NCI-H187 treated with DMSO at 0.1 percent for 48 hours (cell line): Measurements from ENCODE around the gene ZNF319.
A peak's percentile ranks its signal among the peaks of the same experiment; 100 is the strongest.

ENCODE experiments used
- DNase-seq: peaks from one replicate; lab custom pipeline; 2025; lab: John Stamatoyannopoulos, UW

The ZNF319 gene

GRCh38 chr16:58036943-58037342, 36.5 kb upstream of the ZNF319 start:
- DNase-seq = no peak

DNA sequence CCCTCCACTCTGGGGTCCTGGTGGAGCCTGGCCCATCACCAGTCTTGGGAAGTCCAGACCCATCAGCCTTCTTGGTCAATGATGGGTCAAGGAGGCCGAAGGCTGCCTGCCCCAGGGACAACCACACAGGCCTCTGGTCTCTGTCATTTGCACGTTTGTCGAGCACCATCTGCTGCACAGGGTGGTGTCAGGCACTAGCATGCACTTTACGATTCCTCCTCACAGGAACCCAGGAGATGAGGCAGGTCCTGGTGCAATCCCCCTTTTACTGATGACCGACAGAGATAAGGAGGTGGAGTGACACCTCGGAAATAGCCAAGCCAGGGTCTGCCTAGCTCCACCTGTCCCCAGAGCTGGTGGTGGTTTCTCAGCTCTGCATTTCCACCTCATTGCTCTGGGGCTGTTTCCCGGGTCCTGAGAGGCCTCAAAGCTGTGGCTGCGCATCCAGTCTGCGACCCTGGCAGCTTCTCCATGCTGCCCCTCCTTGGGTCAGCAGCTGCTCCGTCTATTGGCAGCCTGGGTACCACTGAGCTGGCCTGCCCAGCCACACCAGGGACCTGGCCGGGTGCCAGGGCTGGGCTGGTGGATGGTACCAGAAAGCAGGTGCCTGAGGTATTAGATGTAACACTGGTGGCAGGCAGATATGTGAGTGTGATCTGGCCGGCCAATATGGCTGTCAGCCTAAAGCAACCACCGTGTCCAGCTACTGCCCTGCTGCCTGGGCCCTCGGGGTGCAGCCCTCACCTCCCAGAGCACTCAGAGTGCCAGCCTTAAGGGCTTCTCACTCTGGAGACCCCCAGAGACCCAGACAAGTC, 35.1 kb upstream of the ZNF319 start:
- DNase-seq = no peak

- DNase-seq = no peak
Measured at GRCh38 chr16:58034774-58035173, 34.3 kb upstream of the ZNF319 start.

DNA sequence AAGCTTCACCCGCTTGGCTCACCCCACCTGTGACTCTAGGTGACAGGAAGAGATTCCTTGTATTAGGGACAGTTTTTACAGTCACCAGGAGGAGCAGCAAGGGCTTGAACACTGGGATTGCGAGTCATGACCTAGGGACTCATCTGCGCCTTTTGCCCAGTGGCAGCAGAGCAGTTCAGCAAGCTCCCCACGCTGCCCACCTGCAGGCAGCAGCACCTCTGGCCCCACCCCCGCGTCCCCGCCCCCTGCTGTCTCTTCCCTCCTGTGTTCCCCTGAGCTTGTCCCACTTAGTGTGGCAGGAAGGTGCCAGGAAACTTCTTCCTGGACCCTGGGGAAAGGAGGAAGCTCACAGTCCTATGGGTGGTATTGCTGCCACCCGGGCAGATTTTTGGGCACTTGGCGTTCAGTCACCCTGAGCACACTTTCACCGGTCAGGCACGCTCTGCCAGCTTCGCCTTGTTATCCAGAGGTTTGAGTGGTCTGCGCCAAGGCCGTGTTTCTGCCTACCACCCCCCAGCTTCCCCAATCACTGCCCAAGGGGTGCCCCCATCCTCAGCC, 33.7 kb upstream of the ZNF319 start:
- DNase-seq = no peak

DNA sequence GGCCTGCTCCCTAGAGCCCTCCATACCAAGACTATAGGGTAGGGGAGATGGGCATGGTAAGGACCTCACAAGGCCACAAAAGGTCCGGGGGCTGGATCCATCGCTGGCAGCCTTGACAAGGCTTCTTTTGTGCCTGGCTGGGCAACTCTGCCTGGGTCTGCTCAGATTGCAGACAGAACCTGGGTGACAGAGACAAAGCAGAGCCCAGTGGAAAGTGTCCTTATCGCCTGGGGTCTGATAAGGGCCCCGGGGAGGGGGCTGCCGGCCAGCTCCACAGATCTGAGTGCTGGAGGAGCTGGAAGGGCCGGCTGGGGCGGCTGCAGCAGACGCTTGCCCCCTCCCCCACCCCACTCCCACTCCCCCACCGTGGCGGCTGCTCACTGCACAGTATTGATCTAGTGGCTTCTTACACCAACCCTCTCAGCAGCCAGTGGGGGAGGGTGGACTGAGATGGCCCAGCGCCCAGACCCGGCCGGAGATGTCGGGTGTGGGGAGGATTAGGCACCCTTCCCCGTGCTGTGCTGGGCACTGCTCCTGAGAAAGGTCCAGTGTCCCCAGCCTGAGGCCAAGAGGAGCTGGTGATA, 32.3 kb upstream of the ZNF319 start:
- no peak for DNase-seq

- no peak for DNase-seq
Measured at GRCh38 chr16:58031016-58031800, 30.7 kb upstream of the ZNF319 start.

DNA sequence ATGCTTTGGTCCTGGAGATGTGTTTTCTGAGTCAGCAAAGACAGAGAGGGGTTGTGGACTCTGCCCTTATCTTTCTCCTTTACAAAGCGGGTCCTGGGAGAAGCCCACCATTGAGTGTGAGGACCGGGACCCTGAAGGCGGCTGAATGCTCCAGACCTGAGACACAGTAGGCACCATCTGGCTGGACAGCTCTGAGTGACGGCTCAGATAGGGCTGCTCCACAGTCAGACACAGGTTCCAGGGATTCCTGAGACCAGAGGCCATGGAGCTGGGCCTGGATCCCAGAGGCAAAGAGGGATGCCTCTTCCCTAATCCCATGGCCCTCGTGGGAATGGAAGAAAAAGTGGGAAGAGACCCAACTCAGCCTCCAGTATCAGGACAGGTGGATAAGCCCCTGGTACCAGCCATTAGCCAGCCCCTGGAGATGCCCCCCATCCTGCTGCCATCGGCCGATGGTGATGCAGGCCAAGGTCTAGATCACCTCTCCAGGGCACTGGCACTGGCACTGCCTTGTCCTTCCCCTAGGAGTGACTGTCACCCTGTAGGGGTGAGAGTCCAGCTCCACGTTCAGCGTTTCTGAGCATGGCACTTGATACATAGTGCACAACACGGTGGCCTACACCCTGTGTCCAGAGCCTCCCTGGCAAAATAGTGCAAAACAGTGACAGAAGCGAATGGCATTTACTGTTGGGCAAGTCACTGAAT, 29.8 kb upstream of the ZNF319 start:
- no peak for DNase-seq

DNA sequence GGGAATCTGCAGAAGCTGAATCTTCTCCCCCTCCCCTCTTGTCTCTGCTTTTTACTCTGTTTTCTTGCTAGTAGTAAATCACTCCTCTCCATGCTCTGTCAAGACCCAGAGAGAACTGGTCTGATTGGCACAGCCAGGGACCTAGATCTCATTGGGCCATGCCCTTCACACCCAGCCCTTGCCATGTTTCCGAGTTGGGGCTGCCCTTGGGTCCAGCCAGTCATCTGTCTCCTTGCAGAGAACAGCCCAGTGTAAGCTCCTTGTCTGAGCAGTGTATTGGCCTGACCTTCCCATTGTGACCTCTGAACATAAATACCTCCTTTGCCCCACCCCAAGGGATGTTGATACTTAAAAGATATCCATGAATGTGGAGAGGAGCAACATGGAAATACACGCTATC, 28.9 kb upstream of the ZNF319 start:
- no peak for DNase-seq

DNA sequence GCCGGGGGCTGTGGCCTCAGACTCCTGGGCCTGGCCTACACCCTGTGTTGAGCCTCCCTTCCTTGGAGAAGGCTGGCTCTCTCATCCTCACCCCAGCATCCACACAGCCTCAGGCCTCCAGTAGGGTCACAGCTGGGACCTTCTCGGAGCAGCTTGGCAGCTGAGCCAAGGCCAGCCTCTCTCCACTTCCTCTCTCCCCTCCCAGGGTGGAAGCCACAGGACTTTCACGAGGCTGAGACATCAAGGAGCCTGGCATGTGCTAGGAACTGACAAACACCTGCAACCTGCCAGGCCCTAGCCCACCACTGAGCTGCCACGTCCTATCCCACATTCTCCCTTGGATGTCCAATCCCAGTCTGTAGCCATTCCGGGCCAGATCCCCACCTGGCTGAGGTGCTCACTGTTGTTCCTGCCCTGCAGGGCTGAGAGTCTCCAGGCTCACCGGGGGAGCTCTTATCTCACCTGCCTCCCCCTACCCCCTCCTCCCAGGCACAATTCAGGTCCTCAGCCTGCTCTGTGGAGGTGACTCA, 28.1 kb upstream of the ZNF319 start:
- no peak for DNase-seq

DNA sequence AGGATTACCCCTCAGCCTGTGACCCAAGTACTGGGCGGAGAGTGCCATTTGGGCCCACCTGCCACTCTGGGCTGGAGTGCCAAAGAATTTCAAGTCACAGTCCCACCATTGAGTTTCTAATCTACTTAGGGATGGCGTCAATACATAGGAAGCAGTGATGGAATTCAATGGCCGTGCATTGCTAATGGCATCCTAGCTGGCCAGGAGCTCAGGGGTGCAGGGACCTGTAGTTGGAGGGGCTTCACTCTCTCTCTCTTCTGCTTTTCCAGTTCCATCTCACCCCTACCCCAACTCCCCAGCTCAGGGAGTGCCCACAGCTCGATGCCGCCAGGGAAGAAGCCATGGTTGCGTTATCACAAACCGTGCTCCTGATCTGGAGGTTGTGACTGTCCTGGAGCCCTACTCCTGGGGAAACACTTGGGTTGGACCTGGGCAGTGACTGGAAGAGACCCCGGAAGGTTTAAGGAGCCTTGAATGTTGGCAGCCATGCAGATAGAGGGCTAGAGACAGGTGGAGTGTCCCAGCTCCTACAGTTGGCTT, 27.5 kb upstream of the ZNF319 start:
- DNase-seq = no peak

- no peak for DNase-seq
Measured at GRCh38 chr16:58027161-58027915, 26.9 kb upstream of the ZNF319 start.

DNA sequence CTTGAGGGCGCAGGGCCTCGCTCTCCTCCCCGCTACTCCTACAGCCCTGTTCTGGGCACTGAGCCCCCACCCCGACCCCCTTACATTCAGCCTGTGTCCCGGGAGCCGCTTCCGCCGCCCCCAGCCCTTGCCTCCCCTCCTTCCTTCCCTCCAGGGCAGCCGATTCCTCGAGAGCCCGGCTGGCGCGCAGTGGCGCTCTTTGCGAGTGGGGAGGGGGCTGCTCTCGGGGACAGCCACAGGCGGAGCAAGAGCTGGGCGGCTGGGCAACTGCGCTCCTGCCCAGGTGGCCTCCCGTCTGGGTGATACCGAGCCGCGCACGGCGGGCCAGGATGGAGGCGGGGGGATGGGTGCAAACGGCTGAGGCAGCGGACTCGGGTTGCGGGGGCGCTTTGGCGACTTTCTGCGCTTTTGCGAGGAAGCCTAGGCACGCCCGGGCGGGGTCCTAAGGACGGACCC, 26.3 kb upstream of the ZNF319 start:
- DNase-seq = no peak

GRCh38 chr16:58026139-58026704, 25.8 kb upstream of the ZNF319 start:
- DNase-seq = no peak

DNA sequence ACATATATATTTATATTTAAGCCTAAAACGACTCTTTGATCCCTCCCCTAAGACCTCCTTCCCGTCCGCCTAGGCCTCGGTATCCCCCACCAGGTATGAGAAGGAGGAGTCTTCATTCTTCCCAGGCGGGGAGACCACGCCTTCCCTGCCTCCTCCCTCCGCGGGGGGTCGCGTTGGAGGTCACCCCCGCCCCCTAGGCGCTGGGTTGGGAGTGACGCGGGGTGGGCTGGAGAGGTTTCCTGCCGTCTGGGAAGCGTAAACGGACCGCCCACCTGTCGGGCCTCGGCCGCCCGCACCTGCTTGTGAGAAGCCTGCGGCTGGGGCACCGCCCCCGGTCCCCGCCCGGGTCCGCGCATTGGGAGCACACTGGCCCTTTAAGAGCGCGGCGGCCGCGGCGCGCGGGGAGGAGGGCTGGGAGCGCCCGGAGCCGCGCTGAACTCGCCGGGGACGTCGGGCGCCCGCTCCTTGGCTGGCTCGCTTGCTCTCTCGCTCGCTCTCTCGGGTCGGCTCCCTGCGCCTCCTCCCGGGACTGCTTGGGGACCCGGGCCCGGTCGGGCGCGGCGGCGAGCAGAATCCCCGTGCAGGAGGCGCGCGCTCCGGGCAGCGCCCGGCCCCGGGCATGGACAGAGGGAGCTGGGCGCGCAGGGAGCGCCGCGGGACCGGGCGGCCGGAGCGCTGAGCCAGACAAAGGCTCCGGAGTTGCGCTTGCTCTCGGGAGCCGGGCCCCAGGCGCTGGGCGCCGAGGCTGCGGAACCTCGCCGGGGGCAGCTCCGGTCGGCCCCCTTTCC, 25.1 kb upstream of the ZNF319 start, which contains the start of gene MMP15:
Gene MMP15, plus strand, starts transcription at position 404 of the 788 bp plus-strand sequence. CDS start 597 bp downstream, outside the sequence.
- peak; percentile 16 for DNase-seq

- DNase-seq = no peak
Measured at GRCh38 chr16:58024486-58025350, 24.2 kb upstream of the ZNF319 start.

DNA sequence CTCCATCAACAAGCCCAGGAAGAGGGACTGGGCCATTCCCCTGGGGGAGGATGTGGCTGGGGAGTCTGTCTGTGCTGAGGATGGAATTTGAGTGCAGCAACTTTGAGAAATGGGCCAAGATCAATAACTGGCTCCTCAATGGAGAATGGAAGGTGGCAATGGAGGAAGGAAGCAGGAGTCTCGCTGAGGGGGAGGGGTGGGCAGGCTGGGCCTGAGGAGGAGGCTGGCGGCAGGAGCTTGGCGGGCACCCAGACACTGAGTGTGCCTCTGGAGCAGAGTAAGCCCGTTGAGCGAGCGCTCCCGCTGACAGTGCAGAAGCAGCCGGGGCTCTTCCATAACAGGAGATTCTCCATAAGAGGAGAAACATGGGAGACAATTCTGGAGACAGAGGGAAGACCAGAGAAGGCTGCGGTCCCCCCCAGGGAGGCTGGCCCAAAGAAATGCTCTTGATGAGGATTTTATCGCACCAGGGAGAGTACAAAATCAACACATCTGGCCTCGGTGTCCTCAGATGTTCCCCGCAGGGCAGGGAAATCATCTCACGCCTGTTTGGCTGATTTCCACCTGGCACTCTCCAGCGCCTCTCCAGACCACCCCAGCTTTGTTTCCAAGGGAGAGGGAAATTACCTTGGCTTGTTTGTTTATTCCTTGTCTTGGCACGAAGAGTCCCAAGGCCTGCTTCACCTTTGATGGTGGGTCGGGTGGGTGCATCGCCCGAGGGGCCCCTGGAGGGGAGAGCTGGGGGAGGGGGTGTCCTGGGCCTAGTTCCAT, 22.3 kb upstream of the ZNF319 start:
- no peak for DNase-seq
